Measurements from ENCODE around the gene GPC3.

GPC3 gene

DNA sequence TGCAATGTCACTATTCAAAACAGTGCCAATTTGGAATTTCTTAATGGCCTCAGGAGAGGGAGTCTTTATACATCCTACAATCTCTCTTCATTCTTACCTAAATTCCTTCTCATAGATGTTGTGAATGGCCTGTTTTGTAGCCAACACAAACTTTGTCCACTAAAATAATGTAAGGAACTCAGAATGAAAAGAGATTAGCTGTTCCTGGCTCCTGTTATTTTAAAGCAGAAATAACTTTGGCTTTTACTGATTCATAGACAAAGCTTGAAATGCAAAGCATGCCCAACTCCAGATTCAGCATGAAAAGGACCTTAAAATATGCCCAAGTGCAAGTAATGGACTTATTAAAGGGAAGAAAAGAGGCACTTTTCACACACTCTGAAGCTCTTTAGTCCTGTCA lies 424.1 kb downstream of the GPC3 start:
- DNase-seq: no peak

DNA sequence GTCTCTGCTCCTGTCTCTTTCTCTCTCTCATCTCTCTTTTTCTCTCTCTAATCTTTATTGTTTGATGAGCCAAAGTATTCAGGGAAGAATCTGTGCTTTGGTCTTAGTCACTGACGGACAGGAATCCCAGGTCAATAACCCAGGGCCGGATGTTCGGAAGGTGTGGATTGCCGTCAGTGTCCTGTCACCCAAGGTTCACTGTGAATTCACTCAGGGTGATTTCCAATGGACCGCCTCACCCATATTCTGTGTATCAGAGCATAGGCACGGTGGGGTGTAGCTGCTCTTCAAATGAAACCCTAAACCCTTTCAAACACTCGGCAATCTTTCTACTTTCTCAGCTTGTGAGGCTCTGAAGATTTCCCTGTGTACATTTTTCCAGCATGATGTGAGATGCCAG lies 425.5 kb downstream of the GPC3 start:
- H3K27me3 ChIP-seq (replicated peaks; ENCODE audit: control insufficient read depth, insufficient read depth, low read length, poor library complexity, severe bottlenecking): no peaks in the 10 kb centered on the region
- no peaks in the 10 kb centered on the region for H3K9me3 ChIP-seq (ENCODE audit: control insufficient read depth, low read length)
- H3K4me3 ChIP-seq (ENCODE audit: insufficient read depth, low read depth, low read length, poor library complexity, severe bottlenecking): no peak overlapping the region
- H3K4me1 ChIP-seq (ENCODE audit: control insufficient read depth, insufficient read depth, low read length, poor library complexity, severe bottlenecking): no peaks in the 10 kb centered on the region
- H3K27ac ChIP-seq (ENCODE audit: insufficient read depth, low read length, poor library complexity, severe bottlenecking): no peak overlapping the region
- H3K36me3 ChIP-seq (ENCODE audit: control insufficient read depth, insufficient read depth, low read length): no peaks in the 10 kb centered on the region
- no peak for DNase-seq

More for the DNA sequence above, 424.1 kb downstream of the GPC3 start:
- Histone ChIP-seq H3K9me3 (ENCODE audit: control insufficient read depth, low read length) (no peaks in the 10 kb centered on the region), H3K4me1 (ENCODE audit: control insufficient read depth, insufficient read depth, low read length, poor library complexity, severe bottlenecking) (no peaks in the 10 kb centered on the region), H3K36me3 (ENCODE audit: control insufficient read depth, insufficient read depth, low read length) (no peaks in the 10 kb centered on the region), H3K27me3 (replicated peaks; ENCODE audit: control insufficient read depth, insufficient read depth, low read length, poor library complexity, severe bottlenecking) (no peaks in the 10 kb centered on the region), H3K27ac (ENCODE audit: insufficient read depth, low read length, poor library complexity, severe bottlenecking) (no peak overlapping the region), H3K4me3 (ENCODE audit: insufficient read depth, low read depth, low read length, poor library complexity, severe bottlenecking) (no peak overlapping the region)

DNA sequence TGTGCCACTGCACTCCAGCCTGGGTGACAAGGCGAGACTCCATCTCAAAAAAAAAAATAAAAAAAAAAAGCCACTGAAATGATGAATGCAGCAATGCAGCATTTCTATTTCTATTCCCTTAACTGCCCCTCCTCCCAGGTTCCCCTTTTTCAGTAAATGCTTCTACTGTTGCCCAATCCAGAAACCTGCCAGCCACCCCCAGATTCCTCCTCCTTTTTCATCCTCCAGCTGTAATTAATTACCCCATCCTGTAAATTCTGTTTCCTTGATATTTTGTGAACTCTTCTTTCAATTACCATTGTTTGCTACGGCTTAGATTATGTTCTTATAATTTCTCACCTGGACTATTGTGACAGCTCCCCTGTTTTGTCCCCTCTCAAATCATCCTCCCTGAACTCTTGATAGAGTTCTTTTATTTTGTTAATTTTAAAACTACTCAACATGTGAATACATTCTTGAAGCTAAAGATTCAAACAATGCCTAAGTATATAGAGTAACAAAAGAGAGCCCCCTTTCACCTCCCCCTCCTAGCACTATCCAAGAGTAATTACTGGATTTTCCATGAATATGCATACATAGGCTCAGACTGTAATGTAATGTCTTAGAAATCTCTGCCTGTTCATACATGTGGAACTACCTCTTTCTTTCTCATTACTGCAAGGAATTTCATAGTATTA lies 429.5 kb downstream of the GPC3 start:
- H3K27me3 ChIP-seq (replicated peaks; ENCODE audit: control insufficient read depth, insufficient read depth, low read length, poor library complexity, severe bottlenecking): no peaks in the 10 kb centered on the region
- no peaks in the 10 kb centered on the region for H3K9me3 ChIP-seq (ENCODE audit: control insufficient read depth, low read length)
- H3K27ac ChIP-seq (ENCODE audit: insufficient read depth, low read length, poor library complexity, severe bottlenecking): no peak overlapping the region
- H3K4me3 ChIP-seq (ENCODE audit: insufficient read depth, low read depth, low read length, poor library complexity, severe bottlenecking): no peak overlapping the region
- DNase-seq: no peak
- H3K36me3 ChIP-seq (ENCODE audit: control insufficient read depth, insufficient read depth, low read length): no peaks in the 10 kb centered on the region
- H3K4me1 ChIP-seq (ENCODE audit: control insufficient read depth, insufficient read depth, low read length, poor library complexity, severe bottlenecking): no peaks in the 10 kb centered on the region

DNA sequence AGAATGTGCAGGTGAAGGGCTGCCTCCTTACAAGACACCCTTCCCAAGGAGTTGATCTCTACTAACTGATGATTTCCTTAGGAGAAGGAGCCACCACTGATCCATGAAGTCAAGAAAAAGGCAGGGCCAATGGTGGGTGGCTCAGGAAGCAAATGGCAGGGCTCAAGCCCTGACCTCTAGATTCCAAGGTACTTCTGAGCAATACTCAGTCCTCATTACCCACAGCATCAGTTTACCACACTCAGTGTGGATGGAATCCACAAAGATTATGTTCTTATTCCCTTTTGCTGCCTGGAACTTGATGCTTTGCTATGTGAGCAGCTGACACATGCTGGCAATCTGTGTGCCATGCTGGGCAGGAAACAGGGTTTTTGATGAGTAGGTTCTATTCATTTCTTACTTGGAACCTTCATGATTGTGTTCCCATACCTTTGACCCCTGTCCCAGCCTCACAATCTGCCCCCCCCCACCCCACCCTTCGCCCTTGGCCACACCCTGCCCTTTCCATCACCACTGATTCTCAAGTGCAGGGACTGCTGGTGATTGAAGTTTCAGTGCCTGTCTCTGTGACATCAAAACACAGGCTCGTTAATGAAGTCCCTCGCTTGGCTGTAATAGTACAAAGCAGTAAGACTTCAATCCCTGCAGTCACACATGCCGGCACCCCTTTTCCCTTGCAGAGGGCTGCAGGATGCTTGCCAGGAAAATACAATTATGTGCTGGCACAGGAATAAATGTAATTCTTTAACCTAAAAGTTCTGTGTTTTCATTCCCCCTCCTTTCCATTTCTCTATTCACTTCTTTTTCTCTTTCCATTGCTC lies 434.5 kb downstream of the GPC3 start:
- H3K4me1 ChIP-seq (ENCODE audit: control insufficient read depth, insufficient read depth, low read length, poor library complexity, severe bottlenecking): no peaks in the 10 kb centered on the region
- no peak overlapping the region for H3K4me3 ChIP-seq (ENCODE audit: insufficient read depth, low read depth, low read length, poor library complexity, severe bottlenecking)
- DNase-seq: no peak
- no peaks in the 10 kb centered on the region for H3K36me3 ChIP-seq (ENCODE audit: control insufficient read depth, insufficient read depth, low read length)
- H3K27me3 ChIP-seq (replicated peaks; ENCODE audit: control insufficient read depth, insufficient read depth, low read length, poor library complexity, severe bottlenecking): no peaks in the 10 kb centered on the region
- no peaks in the 10 kb centered on the region for H3K9me3 ChIP-seq (ENCODE audit: control insufficient read depth, low read length)
- no peak overlapping the region for H3K27ac ChIP-seq (ENCODE audit: insufficient read depth, low read length, poor library complexity, severe bottlenecking)

DNA sequence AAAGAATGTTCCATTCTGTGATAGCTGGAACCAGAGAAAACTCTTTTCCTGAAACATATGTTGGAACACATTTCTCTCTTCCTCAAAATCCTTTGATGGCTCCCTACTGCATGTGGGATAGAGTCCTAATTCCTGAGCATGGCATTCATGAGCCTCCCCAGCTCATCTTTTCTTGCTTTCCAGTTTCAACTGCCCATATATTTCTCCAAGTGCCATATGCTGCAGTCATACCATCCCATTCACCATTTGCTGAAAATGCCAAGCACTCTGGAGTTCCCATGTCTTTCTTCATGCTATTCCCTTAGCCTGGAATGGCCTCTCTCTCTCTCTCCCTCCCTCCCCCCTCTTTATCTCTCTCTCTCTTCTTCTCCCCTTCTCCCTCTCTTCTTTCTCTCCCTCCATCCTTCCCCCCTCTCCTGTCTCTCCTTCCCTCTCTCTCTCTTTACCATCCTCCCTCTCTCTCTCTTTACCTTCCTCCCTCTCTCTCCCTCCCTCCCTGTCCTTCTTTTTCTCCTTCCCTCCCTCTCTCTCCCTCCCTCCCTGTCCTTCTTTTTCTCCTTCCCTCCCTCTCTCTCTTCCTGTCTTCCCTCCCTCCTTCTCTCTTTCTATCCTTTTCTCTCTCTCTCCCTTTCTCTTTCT lies 436.0 kb downstream of the GPC3 start:
- Histone ChIP-seq H3K36me3 (ENCODE audit: control insufficient read depth, insufficient read depth, low read length) (no peaks in the 10 kb centered on the region), H3K4me3 (ENCODE audit: insufficient read depth, low read depth, low read length, poor library complexity, severe bottlenecking) (no peak overlapping the region), H3K9me3 (ENCODE audit: control insufficient read depth, low read length) (no peaks in the 10 kb centered on the region), H3K27ac (ENCODE audit: insufficient read depth, low read length, poor library complexity, severe bottlenecking) (no peak overlapping the region), H3K4me1 (ENCODE audit: control insufficient read depth, insufficient read depth, low read length, poor library complexity, severe bottlenecking) (no peaks in the 10 kb centered on the region), H3K27me3 (replicated peaks; ENCODE audit: control insufficient read depth, insufficient read depth, low read length, poor library complexity, severe bottlenecking) (no peaks in the 10 kb centered on the region)
- DNase-seq: no peak

DNA sequence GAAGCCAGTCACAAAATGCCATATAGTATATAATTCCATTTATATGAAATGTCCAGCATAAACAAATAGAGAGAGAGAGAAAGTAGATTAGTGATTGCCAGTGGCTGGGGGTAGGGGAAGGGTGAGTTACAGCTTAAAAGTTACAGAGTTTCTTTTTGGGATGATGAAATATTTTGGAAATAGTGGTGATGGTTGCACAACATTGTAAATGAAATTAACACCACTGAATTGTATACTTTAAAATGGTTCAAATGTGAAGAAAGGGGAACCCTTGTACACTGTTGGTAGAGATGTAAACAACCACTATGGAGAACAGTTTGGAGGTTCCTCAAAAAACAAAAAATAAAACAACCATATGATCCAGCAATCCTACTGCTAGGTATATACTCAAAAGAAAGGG lies 439.0 kb downstream of the GPC3 start:
- DNase-seq: no peak
- H3K36me3 ChIP-seq (ENCODE audit: control insufficient read depth, insufficient read depth, low read length): no peaks in the 10 kb centered on the region
- H3K4me1 ChIP-seq (ENCODE audit: control insufficient read depth, insufficient read depth, low read length, poor library complexity, severe bottlenecking): no peaks in the 10 kb centered on the region
- H3K4me3 ChIP-seq (ENCODE audit: insufficient read depth, low read depth, low read length, poor library complexity, severe bottlenecking): no peak overlapping the region
- H3K9me3 ChIP-seq (ENCODE audit: control insufficient read depth, low read length): no peaks in the 10 kb centered on the region
- no peaks in the 10 kb centered on the region for H3K27me3 ChIP-seq (replicated peaks; ENCODE audit: control insufficient read depth, insufficient read depth, low read length, poor library complexity, severe bottlenecking)
- no peak overlapping the region for H3K27ac ChIP-seq (ENCODE audit: insufficient read depth, low read length, poor library complexity, severe bottlenecking)

DNA sequence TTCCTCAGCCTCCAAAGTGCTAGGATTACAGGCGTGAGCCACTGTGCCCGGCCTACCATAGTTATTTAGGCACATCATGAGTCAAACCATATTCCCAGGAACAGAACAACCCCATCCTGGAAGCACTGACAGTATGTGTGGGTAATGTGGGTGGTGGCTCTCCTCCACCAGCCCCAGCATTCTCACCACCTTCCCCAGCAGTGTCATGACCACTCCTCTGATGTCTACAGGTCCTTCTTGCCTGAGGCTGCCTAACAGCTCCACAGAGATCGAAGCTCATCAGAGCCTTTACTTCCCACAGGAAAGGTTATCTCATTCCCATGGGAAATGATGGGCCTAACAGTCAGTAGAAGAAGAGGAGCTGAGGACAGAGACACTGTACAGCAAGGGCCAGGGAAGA lies 440.6 kb downstream of the GPC3 start:
- Histone ChIP-seq H3K27me3 (replicated peaks; ENCODE audit: control insufficient read depth, insufficient read depth, low read length, poor library complexity, severe bottlenecking) (no peaks in the 10 kb centered on the region), H3K36me3 (ENCODE audit: control insufficient read depth, insufficient read depth, low read length) (no peaks in the 10 kb centered on the region), H3K4me1 (ENCODE audit: control insufficient read depth, insufficient read depth, low read length, poor library complexity, severe bottlenecking) (no peaks in the 10 kb centered on the region), H3K4me3 (ENCODE audit: insufficient read depth, low read depth, low read length, poor library complexity, severe bottlenecking) (no peak overlapping the region), H3K27ac (ENCODE audit: insufficient read depth, low read length, poor library complexity, severe bottlenecking) (no peak overlapping the region), H3K9me3 (ENCODE audit: control insufficient read depth, low read length) (no peaks in the 10 kb centered on the region)
- no peak for DNase-seq

DNA sequence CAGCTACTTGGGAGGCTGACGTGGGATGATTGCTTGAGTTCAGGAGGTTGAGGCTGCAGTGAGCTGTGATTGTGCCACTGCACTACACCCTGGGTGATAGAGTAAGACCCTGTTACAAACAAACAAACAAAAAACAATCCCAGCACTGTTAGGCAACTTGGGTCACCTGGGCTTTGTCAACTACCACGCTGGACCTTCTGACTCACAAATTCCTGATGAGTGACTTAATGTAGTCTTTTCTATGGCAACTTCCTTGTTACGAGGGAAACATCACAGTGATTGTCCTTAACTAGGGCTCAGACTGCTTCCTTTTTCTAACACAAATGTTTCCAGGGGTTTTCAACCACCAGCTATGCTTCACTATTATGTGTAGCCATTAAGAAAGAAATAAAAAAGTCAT lies 441.3 kb downstream of the GPC3 start:
- no peaks in the 10 kb centered on the region for H3K27me3 ChIP-seq (replicated peaks; ENCODE audit: control insufficient read depth, insufficient read depth, low read length, poor library complexity, severe bottlenecking)
- no peaks in the 10 kb centered on the region for H3K36me3 ChIP-seq (ENCODE audit: control insufficient read depth, insufficient read depth, low read length)
- no peak for DNase-seq
- no peak overlapping the region for H3K4me3 ChIP-seq (ENCODE audit: insufficient read depth, low read depth, low read length, poor library complexity, severe bottlenecking)
- no peak overlapping the region for H3K27ac ChIP-seq (ENCODE audit: insufficient read depth, low read length, poor library complexity, severe bottlenecking)
- no peaks in the 10 kb centered on the region for H3K9me3 ChIP-seq (ENCODE audit: control insufficient read depth, low read length)
- no peaks in the 10 kb centered on the region for H3K4me1 ChIP-seq (ENCODE audit: control insufficient read depth, insufficient read depth, low read length, poor library complexity, severe bottlenecking)

DNA sequence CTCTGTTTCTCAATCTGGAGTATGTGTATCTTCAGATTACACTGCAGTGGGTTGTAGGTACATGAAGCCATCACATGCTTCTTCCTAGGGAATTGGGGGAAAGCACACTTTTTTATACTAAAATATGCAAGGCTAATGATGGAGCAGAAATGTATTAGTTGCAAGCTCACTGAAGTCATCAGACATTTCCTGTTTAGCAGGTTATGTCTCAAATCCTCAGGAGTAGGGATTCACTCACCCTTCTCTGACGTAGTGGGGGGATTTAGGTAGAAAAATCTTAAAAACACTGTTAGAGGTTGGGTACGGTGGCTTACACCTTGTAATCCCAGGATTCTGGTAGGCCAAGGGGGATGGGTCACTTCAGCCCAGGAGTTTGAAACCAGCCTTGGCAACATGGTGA lies 441.7 kb downstream of the GPC3 start:
- DNase-seq: no peak
- H3K4me1 ChIP-seq (ENCODE audit: control insufficient read depth, insufficient read depth, low read length, poor library complexity, severe bottlenecking): no peaks in the 10 kb centered on the region
- H3K4me3 ChIP-seq (ENCODE audit: insufficient read depth, low read depth, low read length, poor library complexity, severe bottlenecking): no peak overlapping the region
- no peaks in the 10 kb centered on the region for H3K9me3 ChIP-seq (ENCODE audit: control insufficient read depth, low read length)
- H3K27ac ChIP-seq (ENCODE audit: insufficient read depth, low read length, poor library complexity, severe bottlenecking): no peak overlapping the region
- no peaks in the 10 kb centered on the region for H3K36me3 ChIP-seq (ENCODE audit: control insufficient read depth, insufficient read depth, low read length)
- H3K27me3 ChIP-seq (replicated peaks; ENCODE audit: control insufficient read depth, insufficient read depth, low read length, poor library complexity, severe bottlenecking): no peaks in the 10 kb centered on the region

DNA sequence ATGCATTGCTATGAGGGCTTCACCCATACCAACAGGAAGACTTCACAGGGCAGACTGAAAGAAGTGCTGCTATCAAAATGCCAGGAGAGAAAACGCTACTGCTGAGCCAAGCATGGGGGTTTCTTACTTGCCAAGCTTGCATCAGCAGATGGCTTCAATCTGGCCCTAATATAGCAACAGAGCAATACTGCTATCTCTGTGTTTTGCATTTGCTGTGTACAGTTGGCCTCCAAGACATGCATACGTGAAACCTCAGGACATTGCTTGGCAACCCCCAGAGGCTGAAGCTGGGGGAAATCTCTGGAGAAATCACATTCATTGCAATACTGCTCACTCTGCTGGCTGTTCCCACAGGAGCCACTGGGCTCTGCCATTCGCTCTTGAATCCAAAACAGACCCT lies 442.9 kb downstream of the GPC3 start:
- no peaks in the 10 kb centered on the region for H3K4me1 ChIP-seq (ENCODE audit: control insufficient read depth, insufficient read depth, low read length, poor library complexity, severe bottlenecking)
- no peaks in the 10 kb centered on the region for H3K9me3 ChIP-seq (ENCODE audit: control insufficient read depth, low read length)
- H3K27ac ChIP-seq (ENCODE audit: insufficient read depth, low read length, poor library complexity, severe bottlenecking): no peak overlapping the region
- no peaks in the 10 kb centered on the region for H3K36me3 ChIP-seq (ENCODE audit: control insufficient read depth, insufficient read depth, low read length)
- DNase-seq: no peak
- H3K27me3 ChIP-seq (replicated peaks; ENCODE audit: control insufficient read depth, insufficient read depth, low read length, poor library complexity, severe bottlenecking): no peaks in the 10 kb centered on the region
- no peak overlapping the region for H3K4me3 ChIP-seq (ENCODE audit: insufficient read depth, low read depth, low read length, poor library complexity, severe bottlenecking)

Data from effector memory CD4-positive, alpha-beta T cell (primary cell).